Stimulated activated effector memory CD8-positive, alpha-beta T cell treated with anti-CD3 and anti-CD28 coated beads, Interleukin-12 subunit alpha, Interleukin-12 subunit beta, amount 100 ng/mL, for 72 hours (primary cell): ENCODE results near the gene CPB2.

Experiments used
- ATAC-seq: fragments of 150-1000 bp; cut with Tn5 transposase; 2 replicates; pipeline ENCODE4 v1.10.0; 2021
- DNase-seq, 2 donors: peaks; one replicate each; pipeline ENCODE4 v3.0.0; 2021 to 2022; ENCODE audit warnings: low spot score in 2 of 2
- H3K27ac Mint-ChIP-seq: one replicate; pipeline ENCODE4 v1.8.0; 2022; ENCODE audit warnings: mild to moderate bottlenecking, mixed read lengths
- H3K36me3 Mint-ChIP-seq: one replicate; pipeline ENCODE4 v1.8.0; 2022; ENCODE audit warnings: mild to moderate bottlenecking, mixed read lengths
- H3K4me1 Mint-ChIP-seq: one replicate; pipeline ENCODE4 v1.8.0; 2022; ENCODE audit warnings: mixed read lengths
- H3K4me3 Mint-ChIP-seq: one replicate; pipeline ENCODE4 v1.8.0; 2022; ENCODE audit warnings: mild to moderate bottlenecking, mixed read lengths
- H3K9me3 Mint-ChIP-seq: one replicate; pipeline ENCODE4 v1.8.0; 2022; ENCODE audit warnings: mixed read lengths

CPB2 gene

GRCh38 chr13:46134494-46134893 lies 29.7 kb upstream of the CPB2 start:
- H3K36me3 Mint-ChIP-seq = peaks cover 100% of the 10 kb centered on the region
- H3K27ac Mint-ChIP-seq = peak overlapping the region; percentile 88
- DNase-seq (no peak), ATAC-seq (no peak)
- H3K4me3 Mint-ChIP-seq = no peak overlapping the region
- H3K4me1 Mint-ChIP-seq = peaks cover 36% of the 10 kb centered on the region
- no peaks in the 10 kb centered on the region for H3K9me3 Mint-ChIP-seq

- peak overlapping the region; percentile 78 for H3K27ac Mint-ChIP-seq
- H3K9me3 Mint-ChIP-seq = no peaks in the 10 kb centered on the region
- ATAC-seq (no peak), DNase-seq (no peak)
- H3K36me3 Mint-ChIP-seq = peaks cover 100% of the 10 kb centered on the region
- H3K4me3 Mint-ChIP-seq = no peak overlapping the region
- peaks cover 31% of the 10 kb centered on the region for H3K4me1 Mint-ChIP-seq
Observed at GRCh38 chr13:46132109-46132508, 27.3 kb upstream of the CPB2 start.

GRCh38 chr13:46131705-46132104 lies 26.9 kb upstream of the CPB2 start:
- no peak for DNase-seq
- ATAC-seq = no peak
- peaks cover 31% of the 10 kb centered on the region for H3K4me1 Mint-ChIP-seq
- H3K9me3 Mint-ChIP-seq = no peaks in the 10 kb centered on the region
- H3K27ac Mint-ChIP-seq = peak overlapping the region; percentile 46
- H3K36me3 Mint-ChIP-seq = peaks cover 100% of the 10 kb centered on the region
- no peak overlapping the region for H3K4me3 Mint-ChIP-seq

- Mint-ChIP-seq H3K9me3 (no peaks in the 10 kb centered on the region), H3K4me3 (no peak overlapping the region), H3K36me3 (peaks cover 100% of the 10 kb centered on the region), H3K4me1 (peaks cover 32% of the 10 kb centered on the region), H3K27ac (peak overlapping the region; percentile 30)
- DNase-seq (no peak), ATAC-seq (no peak)
Observed at GRCh38 chr13:46129955-46130618, 25.3 kb upstream of the CPB2 start.

- H3K36me3 Mint-ChIP-seq = peaks cover 100% of the 10 kb centered on the region
- no peak overlapping the region for H3K27ac Mint-ChIP-seq
- peaks cover 40% of the 10 kb centered on the region for H3K4me1 Mint-ChIP-seq
- H3K9me3 Mint-ChIP-seq = no peaks in the 10 kb centered on the region
- no peak overlapping the region for H3K4me3 Mint-ChIP-seq
- ATAC-seq = no peak
- DNase-seq = no peak
Observed at GRCh38 chr13:46129124-46129523, 24.3 kb upstream of the CPB2 start.

- ATAC-seq (no peak), DNase-seq (no peak)
- peaks cover 38% of the 10 kb centered on the region for H3K4me1 Mint-ChIP-seq
- no peak overlapping the region for H3K4me3 Mint-ChIP-seq
- no peaks in the 10 kb centered on the region for H3K9me3 Mint-ChIP-seq
- peaks cover 94% of the 10 kb centered on the region for H3K36me3 Mint-ChIP-seq
- H3K27ac Mint-ChIP-seq = peak overlapping the region; percentile 91
Observed at GRCh38 chr13:46127358-46128023, 22.7 kb upstream of the CPB2 start.

GRCh38 chr13:46126552-46127357 lies 21.9 kb upstream of the CPB2 start:
- ATAC-seq = peak; percentile 85
- Mint-ChIP-seq H3K36me3 (peaks cover 87% of the 10 kb centered on the region), H3K4me3 (no peak overlapping the region)

GRCh38 chr13:46126056-46126455 lies 21.2 kb upstream of the CPB2 start:
- H3K27ac Mint-ChIP-seq = peak overlapping the region; percentile 91
- peaks cover 41% of the 10 kb centered on the region for H3K4me1 Mint-ChIP-seq
- no peak overlapping the region for H3K4me3 Mint-ChIP-seq
- ATAC-seq (no peak), DNase-seq (no peak)
- H3K9me3 Mint-ChIP-seq = no peaks in the 10 kb centered on the region
- peaks cover 80% of the 10 kb centered on the region for H3K36me3 Mint-ChIP-seq

More at GRCh38 chr13:46126552-46127357, 21.9 kb upstream of the CPB2 start:
- DNase-seq = peak; percentile 47 to 80
- Mint-ChIP-seq H3K4me1 (peaks cover 39% of the 10 kb centered on the region), H3K9me3 (no peaks in the 10 kb centered on the region), H3K27ac (peak overlapping the region; percentile 91)

- H3K36me3 Mint-ChIP-seq = peaks cover 72% of the 10 kb centered on the region
- H3K4me1 Mint-ChIP-seq = peaks cover 41% of the 10 kb centered on the region
- peak overlapping the region; percentile 91 for H3K27ac Mint-ChIP-seq
- peak overlapping the region; percentile 9 for H3K4me3 Mint-ChIP-seq
- no peak for DNase-seq
- no peaks in the 10 kb centered on the region for H3K9me3 Mint-ChIP-seq
- ATAC-seq = no peak
Observed at GRCh38 chr13:46124967-46125933, 20.4 kb upstream of the CPB2 start.

- peak overlapping the region; percentile 9 for H3K4me3 Mint-ChIP-seq
- no peaks in the 10 kb centered on the region for H3K9me3 Mint-ChIP-seq
- DNase-seq (peak in 1 of 2 donors; percentile 4), ATAC-seq (peak; percentile 12)
- peak overlapping the region; percentile 91 for H3K27ac Mint-ChIP-seq
- H3K4me1 Mint-ChIP-seq = peaks cover 41% of the 10 kb centered on the region
- peaks cover 65% of the 10 kb centered on the region for H3K36me3 Mint-ChIP-seq
Observed at GRCh38 chr13:46124531-46124966, 19.7 kb upstream of the CPB2 start.

GRCh38 chr13:46122304-46122703 lies 17.5 kb upstream of the CPB2 start:
- ATAC-seq (no peak), DNase-seq (no peak)
- Mint-ChIP-seq H3K9me3 (no peaks in the 10 kb centered on the region), H3K4me3 (no peak overlapping the region), H3K4me1 (peaks cover 40% of the 10 kb centered on the region), H3K27ac (no peak overlapping the region), H3K36me3 (peaks cover 42% of the 10 kb centered on the region)

- DNase-seq (no peak), ATAC-seq (no peak)
- H3K27ac Mint-ChIP-seq = no peak overlapping the region
- no peaks in the 10 kb centered on the region for H3K9me3 Mint-ChIP-seq
- peaks cover 33% of the 10 kb centered on the region for H3K4me1 Mint-ChIP-seq
- no peak overlapping the region for H3K4me3 Mint-ChIP-seq
- H3K36me3 Mint-ChIP-seq = peaks cover 36% of the 10 kb centered on the region
Observed at GRCh38 chr13:46121597-46122163, 16.8 kb upstream of the CPB2 start.

- Mint-ChIP-seq H3K36me3 (peaks cover 30% of the 10 kb centered on the region), H3K27ac (no peak overlapping the region), H3K9me3 (no peaks in the 10 kb centered on the region), H3K4me3 (no peak overlapping the region), H3K4me1 (peaks cover 27% of the 10 kb centered on the region)
- no peak for ATAC-seq
- DNase-seq = no peak
Observed at GRCh38 chr13:46121033-46121432, 16.2 kb upstream of the CPB2 start.

GRCh38 chr13:46119883-46120614 lies 15.2 kb upstream of the CPB2 start:
- H3K36me3 Mint-ChIP-seq = peaks cover 20% of the 10 kb centered on the region
- DNase-seq = no peak
- no peak overlapping the region for H3K4me3 Mint-ChIP-seq
- ATAC-seq = no peak
- peaks cover 17% of the 10 kb centered on the region for H3K4me1 Mint-ChIP-seq
- H3K27ac Mint-ChIP-seq = no peak overlapping the region
- no peaks in the 10 kb centered on the region for H3K9me3 Mint-ChIP-seq
